Stimulated activated CD4-positive, alpha-beta T cell treated with anti-CD3 and anti-CD28 coated beads, TNF-alpha, amount 100 ng/mL, for 24 hours (primary cell): ENCODE data around the gene SLC39A13.

Source experiments
- DNase-seq, 3 experiments: peaks; one replicate each; pipeline ENCODE4 v3.0.0-alpha.2; 2020; ENCODE audit warnings: low read depth in 3 of 3

SLC39A13 gene

GRCh38 chr11:47453365-47453764 lies 45.0 kb downstream of the SLC39A13 start:
- DNase-seq: no peak

- DNase-seq: peak; percentile 15 to 51 (median 37)
Measured at GRCh38 chr11:47454258-47454671, 45.9 kb downstream of the SLC39A13 start.

GRCh38 chr11:47460571-47461235 lies 52.3 kb downstream of the SLC39A13 start:
- no peak for DNase-seq

GRCh38 chr11:47461876-47462275 lies 53.5 kb downstream of the SLC39A13 start:
- no peak for DNase-seq

DNA sequence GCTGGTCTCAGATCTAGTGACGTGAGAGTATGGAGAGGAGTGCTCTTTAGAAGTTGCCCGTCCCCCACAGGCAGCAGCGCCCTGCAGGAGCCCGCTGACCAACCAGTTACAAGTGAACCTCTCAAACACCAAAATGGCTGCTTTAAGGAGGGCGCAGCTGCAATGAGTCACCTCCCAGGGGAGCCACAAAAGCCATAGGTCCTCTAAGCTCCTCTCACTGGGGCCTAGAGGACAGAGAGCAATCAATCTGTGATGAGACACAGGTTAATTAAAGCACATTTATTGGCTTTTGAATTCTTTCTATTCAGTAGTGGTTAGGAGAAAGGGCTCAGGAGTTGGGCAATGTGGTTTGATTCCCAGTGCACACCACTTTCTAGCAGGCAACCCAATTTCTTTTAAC lies 56.1 kb downstream of the SLC39A13 start:
- no peak for DNase-seq
